GM19452 (cell line): ENCODE data around the gene RFX8.

ENCODE experiments used
- ATAC-seq: cut with Tn5 transposase; IDR thresholded peaks from one replicate; pipeline ENCODE4 v1.9.1; 2021; ENCODE audit not compliant: unreplicated experiment

Gene RFX8

GRCh38 chr2:101415220-101415619 is 59.7 kb downstream of the RFX8 start:
- ATAC-seq = no peak

- ATAC-seq = no peak
Observed at GRCh38 chr2:101412092-101412694, 62.7 kb downstream of the RFX8 start.

GRCh38 chr2:101410746-101411145 is 64.2 kb downstream of the RFX8 start:
- ATAC-seq = no peak

GRCh38 chr2:101410114-101410513 is 64.8 kb downstream of the RFX8 start:
- no peak for ATAC-seq

- ATAC-seq = no peak
Observed at GRCh38 chr2:101409699-101410098, 65.2 kb downstream of the RFX8 start.

GRCh38 chr2:101408925-101409324 is 66.0 kb downstream of the RFX8 start:
- no peak for ATAC-seq

- ATAC-seq = no peak
Observed at GRCh38 chr2:101405351-101405899, 69.5 kb downstream of the RFX8 start.

- no peak for ATAC-seq
Observed at GRCh38 chr2:101403745-101404144, 71.2 kb downstream of the RFX8 start.

- no peak for ATAC-seq
Observed at GRCh38 chr2:101402630-101403029, 72.3 kb downstream of the RFX8 start.

GRCh38 chr2:101401906-101402305 is 73.0 kb downstream of the RFX8 start:
- no peak for ATAC-seq

GRCh38 chr2:101401326-101401665 is 73.6 kb downstream of the RFX8 start:
- no peak for ATAC-seq

GRCh38 chr2:101400506-101401325 is 74.2 kb downstream of the RFX8 start:
- ATAC-seq = no peak

GRCh38 chr2:101400048-101400447 is 74.9 kb downstream of the RFX8 start:
- no peak for ATAC-seq

- ATAC-seq = no peak
Observed at GRCh38 chr2:101399021-101399799, 75.7 kb downstream of the RFX8 start.

GRCh38 chr2:101398116-101398821 is 76.6 kb downstream of the RFX8 start:
- ATAC-seq = no peak

- ATAC-seq = no peak
Observed at GRCh38 chr2:101396316-101396717, 78.6 kb downstream of the RFX8 start.

GRCh38 chr2:101395545-101396315 is 79.2 kb downstream of the RFX8 start:
- no peak for ATAC-seq

- no peak for ATAC-seq
Observed at GRCh38 chr2:101388232-101388631, 86.7 kb downstream of the RFX8 start.

GRCh38 chr2:101387151-101387834 is 87.6 kb downstream of the RFX8 start, which contains the start of gene CREG2:
Gene CREG2, minus strand, starts transcription at chr2:101387503. Its CDS starts 46 bp downstream, at chr2:101387457.
- ATAC-seq = no peak
